NB4 (cell line): ENCODE measurements around the gene PAK5.

ENCODE experiments used
- MYC ChIP-seq: IDR thresholded peaks from 2 replicates; pipeline ENCODE4 v1.6.1; 2011; ENCODE audit warnings: low read depth, low read length
- POLR2A ChIP-seq: IDR thresholded peaks from 2 replicates; pipeline ENCODE4 v1.6.1; 2011; ENCODE audit warnings: mild to moderate bottlenecking; ENCODE audit not compliant: insufficient read length; ENCODE audit errors: extremely low read depth
- TF ChIP-seq, protein P1 (sequence below): IDR thresholded peaks from one replicate; pipeline ENCODE4 v1.5.1; 2012; ENCODE audit warnings: low read depth, low read length
- TF ChIP-seq, protein P2 (sequence below): IDR thresholded peaks from 2 replicates; pipeline ENCODE4 v1.6.1; 2011; ENCODE audit warnings: low read depth, low read length

DNA sequence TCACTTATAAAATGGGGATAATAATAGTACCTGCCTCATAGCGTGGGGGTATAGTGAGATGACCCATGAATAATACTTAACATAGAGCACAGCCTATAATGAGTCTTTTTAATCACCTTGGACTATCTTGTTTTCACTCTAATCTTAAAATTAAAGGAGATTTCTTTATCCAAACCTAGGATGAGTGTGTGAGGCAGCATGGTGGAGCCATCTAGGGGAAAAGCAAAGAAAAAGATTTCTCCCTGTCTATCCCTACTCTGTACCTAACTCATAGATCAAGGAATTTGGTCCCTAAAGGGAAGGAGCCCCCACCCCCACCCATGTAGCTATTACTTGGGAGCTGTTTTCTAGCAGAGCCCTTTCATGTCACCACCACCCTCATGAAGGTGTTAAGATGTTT is 45.2 kb upstream of the PAK5 start:
- TF ChIP-seq, protein P1, sequence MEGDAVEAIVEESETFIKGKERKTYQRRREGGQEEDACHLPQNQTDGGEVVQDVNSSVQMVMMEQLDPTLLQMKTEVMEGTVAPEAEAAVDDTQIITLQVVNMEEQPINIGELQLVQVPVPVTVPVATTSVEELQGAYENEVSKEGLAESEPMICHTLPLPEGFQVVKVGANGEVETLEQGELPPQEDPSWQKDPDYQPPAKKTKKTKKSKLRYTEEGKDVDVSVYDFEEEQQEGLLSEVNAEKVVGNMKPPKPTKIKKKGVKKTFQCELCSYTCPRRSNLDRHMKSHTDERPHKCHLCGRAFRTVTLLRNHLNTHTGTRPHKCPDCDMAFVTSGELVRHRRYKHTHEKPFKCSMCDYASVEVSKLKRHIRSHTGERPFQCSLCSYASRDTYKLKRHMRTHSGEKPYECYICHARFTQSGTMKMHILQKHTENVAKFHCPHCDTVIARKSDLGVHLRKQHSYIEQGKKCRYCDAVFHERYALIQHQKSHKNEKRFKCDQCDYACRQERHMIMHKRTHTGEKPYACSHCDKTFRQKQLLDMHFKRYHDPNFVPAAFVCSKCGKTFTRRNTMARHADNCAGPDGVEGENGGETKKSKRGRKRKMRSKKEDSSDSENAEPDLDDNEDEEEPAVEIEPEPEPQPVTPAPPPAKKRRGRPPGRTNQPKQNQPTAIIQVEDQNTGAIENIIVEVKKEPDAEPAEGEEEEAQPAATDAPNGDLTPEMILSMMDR, result no peak
- TF ChIP-seq POLR2A, result no peak
- TF ChIP-seq MYC, result no peak
- TF ChIP-seq, protein P2, sequence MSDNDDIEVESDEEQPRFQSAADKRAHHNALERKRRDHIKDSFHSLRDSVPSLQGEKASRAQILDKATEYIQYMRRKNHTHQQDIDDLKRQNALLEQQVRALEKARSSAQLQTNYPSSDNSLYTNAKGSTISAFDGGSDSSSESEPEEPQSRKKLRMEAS, result no peak
